IMR-90 (cell line): Measurements from ENCODE around the gene POLD4. TPM values are rescaled to one million over a fixed set of nuclear protein-coding genes. Genes with fewer than 3 reads are reported as not detected.

ENCODE experiments used
- ATAC-seq: fragments of 200-7000 bp; cut with Tn5 transposase; 2 replicates; pipeline ENCODE4 v1.9.1; 2020; ENCODE audit warnings: low read depth, mild to moderate bottlenecking, moderate library complexity
- BruUV-seq: library from RNA; stranded (reverse); fragments of 400-500 nt; replicated peaks from 2 replicates; lab custom pipeline; 2021; lab: Mats Ljungman, UMichigan
- CTCF ChIA-PET: fragments of 300-600 bp; formaldehyde crosslinking; extraction: SDS; loops from one replicate; lab custom pipeline; 2021; ENCODE audit warnings: antibody characterized with exemption; lab: Yijun Ruan, JAX
- POLR2A ChIA-PET: fragments of 300-600 bp; sonication (Branson Sonifier 250); formaldehyde crosslinking; loops from one replicate; lab custom pipeline; 2022; ENCODE audit warnings: antibody characterized with exemption; ENCODE audit not compliant: unreplicated experiment; lab: Charles Lee
- DNase-seq: peaks from one replicate; pipeline ENCODE4 v3.0.0; 2013
- H2AFZ ChIP-seq: replicated peaks from 2 replicates; pipeline ENCODE3; 2013; ENCODE audit warnings: low read length, mild to moderate bottlenecking; ENCODE audit not compliant: poor library complexity
- H2AK5ac ChIP-seq: 2 replicates; pipeline ENCODE4 v1.6.1; 2013; ENCODE audit warnings: low read depth, low read length, inconsistent platforms
- H2AK9ac ChIP-seq: replicated peaks from 2 replicates; pipeline ENCODE3; 2013; ENCODE audit warnings: mild to moderate bottlenecking, low read depth, low read length, moderate library complexity; ENCODE audit not compliant: poor library complexity
- H2BK120ac ChIP-seq: 2 replicates; pipeline ENCODE4 v1.6.1; 2013; ENCODE audit warnings: low read depth, low read length, inconsistent platforms
- H2BK15ac ChIP-seq: 3 replicates; pipeline ENCODE4 v1.6.1; 2013; ENCODE audit warnings: low read depth, low read length, inconsistent platforms
- H2BK20ac ChIP-seq: 2 replicates; pipeline ENCODE4 v1.6.1; 2013; ENCODE audit warnings: low read depth, mild to moderate bottlenecking, inconsistent platforms, low read length, moderate library complexity
- H2BK5ac ChIP-seq: 2 replicates; pipeline ENCODE4 v1.6.1; 2013; ENCODE audit warnings: mild to moderate bottlenecking, low read depth, low read length, inconsistent platforms; ENCODE audit not compliant: poor library complexity, severe bottlenecking
- H3K14ac ChIP-seq: replicated peaks from 2 replicates; pipeline ENCODE4 v1.6.1; 2013; ENCODE audit warnings: low read depth, low read length, inconsistent platforms
- H3K18ac ChIP-seq: 2 replicates; pipeline ENCODE4 v1.6.1; 2013; ENCODE audit warnings: low read depth, low read length, control low read depth
- H3K23ac ChIP-seq: 2 replicates; pipeline ENCODE4 v1.6.1; 2013; ENCODE audit warnings: low read depth, low read length, inconsistent platforms
- H3K27ac ChIP-seq: 2 replicates; pipeline ENCODE4 v1.5.1; 2013; ENCODE audit warnings: mild to moderate bottlenecking, control low read depth, low read length; ENCODE audit not compliant: insufficient read depth
- H3K27me3 ChIP-seq: 2 replicates; pipeline ENCODE4 v1.6.1; 2013; ENCODE audit warnings: low read length; ENCODE audit not compliant: control insufficient read depth, insufficient read depth
- H3K36me3 ChIP-seq: 2 replicates; pipeline ENCODE4 v1.6.1; 2013; ENCODE audit warnings: low read length, mixed read lengths; ENCODE audit not compliant: control insufficient read depth, insufficient read depth
- H3K4ac ChIP-seq: 2 replicates; pipeline ENCODE4 v1.6.1; 2013; ENCODE audit warnings: low read depth, low read length, inconsistent platforms
- H3K4me1 ChIP-seq: 2 replicates; pipeline ENCODE4 v1.6.1; 2013; ENCODE audit warnings: low read length, mixed read lengths; ENCODE audit not compliant: control insufficient read depth, insufficient read depth
- H3K4me2 ChIP-seq: 2 replicates; pipeline ENCODE4 v1.6.1; 2013; ENCODE audit warnings: low read depth, mild to moderate bottlenecking, control low read depth, low read length, moderate library complexity
- H3K4me3 ChIP-seq: 2 replicates; pipeline ENCODE4 v1.5.1; 2013; ENCODE audit warnings: low read depth, mild to moderate bottlenecking, control low read depth, low read length, moderate library complexity; ENCODE audit not compliant: insufficient read depth
- H3K56ac ChIP-seq: 2 replicates; pipeline ENCODE4 v1.6.1; 2013; ENCODE audit warnings: low read length, inconsistent platforms; ENCODE audit not compliant: insufficient read depth; ENCODE audit errors: extremely low read depth
- H3K79me1 ChIP-seq, 2 experiments: 2 replicates each; pipeline ENCODE4 v1.6.1; 2013; ENCODE audit warnings: low read length in 2 of 2, inconsistent platforms in 1 of 2, low read depth in 1 of 2
- H3K9ac ChIP-seq: 2 replicates; pipeline ENCODE4 v1.6.1; 2013; ENCODE audit warnings: low read depth, low read length, control low read depth
- H3K9me1 ChIP-seq: 2 replicates; pipeline ENCODE4 v1.6.1; 2013; ENCODE audit warnings: low read length, inconsistent platforms; ENCODE audit not compliant: insufficient read depth
- H3K9me3 ChIP-seq: 2 replicates; pipeline ENCODE4 v1.6.1; 2013; ENCODE audit warnings: low read length; ENCODE audit not compliant: control insufficient read depth, insufficient read depth
- H4K20me1 ChIP-seq: 2 replicates; pipeline ENCODE4 v1.6.1; 2013; ENCODE audit warnings: low read length, inconsistent platforms; ENCODE audit not compliant: insufficient read depth
- H4K5ac ChIP-seq: 2 replicates; pipeline ENCODE4 v1.6.1; 2013; ENCODE audit warnings: mild to moderate bottlenecking, low read depth, low read length, control low read depth
- H4K8ac ChIP-seq, 2 experiments: 2 replicates each; pipeline ENCODE4 v1.6.1; 2013; ENCODE audit warnings: low read depth in 2 of 2, low read length in 2 of 2, control low read depth in 1 of 2, inconsistent platforms in 1 of 2
- H4K91ac ChIP-seq: 2 replicates; pipeline ENCODE4 v1.6.1; 2013; ENCODE audit warnings: low read depth, low read length, inconsistent platforms; ENCODE audit not compliant: insufficient read depth
- CHD1 ChIP-seq: IDR thresholded peaks from 2 replicates; pipeline ENCODE4 v1.6.1; 2012; ENCODE audit warnings: low read depth, low read length, improper control_type of control experiment
- CTCF ChIP-seq: conservative IDR thresholded peaks from 2 replicates; pipeline ENCODE4 v1.5.1; 2012; ENCODE audit warnings: mild to moderate bottlenecking, low read depth, low read length, improper control_type of control experiment
- MAFK ChIP-seq: IDR thresholded peaks from 2 replicates; pipeline ENCODE4 v1.6.1; 2012; ENCODE audit warnings: low read depth, low read length, improper control_type of control experiment
- MAZ ChIP-seq: IDR thresholded peaks from 2 replicates; pipeline ENCODE4 v1.6.1; 2012; ENCODE audit warnings: low read depth, mild to moderate bottlenecking, low read length, improper control_type of control experiment, moderate library complexity, borderline replicate concordance
- MXI1 ChIP-seq: IDR thresholded peaks from 2 replicates; pipeline ENCODE4 v1.6.1; 2012; ENCODE audit warnings: low read depth, mild to moderate bottlenecking, low read length, moderate library complexity, borderline replicate concordance
- RAD21 ChIP-seq: IDR thresholded peaks from 2 replicates; pipeline ENCODE4 v1.6.1; 2012; ENCODE audit warnings: low read length, improper control_type of control experiment
- RCOR1 ChIP-seq: IDR thresholded peaks from 2 replicates; pipeline ENCODE4 v1.6.1; 2012; ENCODE audit warnings: mild to moderate bottlenecking, low read length, improper control_type of control experiment; ENCODE audit not compliant: insufficient replicate concordance
- RFX5 ChIP-seq: IDR thresholded peaks from 2 replicates; pipeline ENCODE4 v1.8.0; 2012; ENCODE audit warnings: low read depth, mild to moderate bottlenecking, low read length, moderate library complexity
- SMC3 ChIP-seq: fragments of 150-350 bp; IDR thresholded peaks from 2 replicates; pipeline ENCODE4 v1.6.1; 2016; ENCODE audit warnings: low read depth, mild to moderate bottlenecking, antibody characterized with exemption, low read length, moderate library complexity
- USF2 ChIP-seq: fragments of 150-350 bp; IDR thresholded peaks from 2 replicates; pipeline ENCODE4 v1.6.1; 2017; ENCODE audit warnings: mild to moderate bottlenecking, antibody characterized with exemption, low read length, low read depth
- WGBS, 2 experiments: methylation state at CpG; one replicate each; pipeline versions ENCODE4 v1.1.5 to v1.1.7; 2013; ENCODE audit warnings: missing lambda C conversion rate in 2 of 2; ENCODE audit not compliant: insufficient read length in 1 of 2; ENCODE audit errors: extremely low coverage in 2 of 2; 5-methylcytosine and 5-hydroxymethylcytosine counted together
- dilution Hi-C: fragments of 300-500 bp; cut with HindIII; formaldehyde crosslinking; loops from one replicate; pipeline ENCODE4 v1.14.3; 2018; ENCODE audit warnings: low sequenced_read_pairs; ENCODE audit not compliant: unreplicated experiment
- in situ Hi-C: fragments of 300-500 bp; cut with MboI; formaldehyde crosslinking; loops from 3 replicates; pipeline ENCODE4 v1.14.3; 2019; ENCODE audit warnings: low sequenced_read_pairs, inconsistent platforms, mixed read lengths
- intact Hi-C: fragments of 100-400 bp; cut with micrococcal nuclease; formaldehyde crosslinking; loops from 2 replicates; pipeline ENCODE4 v1.10.0; 2022
- polyA plus RNA-seq, 3 experiments: library from polyadenylated mRNA; depleted of rRNA; stranded (reverse); fragments of >200 nt; gene quantifications; 2 replicates each; pipeline ENCODE4 v1.2.3, GENCODE V29; 2012; ENCODE audit warnings: low replicate concordance in 1 of 3
- total RNA-seq: library from RNA; depleted of rRNA; stranded (reverse); fragments of >200 nt; gene quantifications from 2 replicates; pipeline ENCODE4 v1.2.3, GENCODE V29; 2012

POLD4 gene
- total and polyA plus RNA-seq, 2 of the 4 experiments (the other 2 are of a cell fraction), result 46.4 to 133 TPM

GRCh38 chr11:67371189-67371910 lies 18.0 kb upstream of the POLD4 start:
- intact Hi-C loops (loop anchor here (2.0 kb wide), 1 partner anchor 15 kb away; no protein-coding TSS in a partner anchor), dilution Hi-C loops (no loop called here), in situ Hi-C loops (no loop called here)
- Histone ChIP-seq H3K56ac (peak overlapping the region; percentile 33; the same call in 1 of the 2 replicates), H4K5ac (peak overlapping the region; percentile 16), H4K91ac (peak overlapping the region; percentile 88), H3K14ac (peak overlapping the region; percentile 89), H4K20me1 (peaks cover 52% of the 10 kb centered on the region), H2AFZ (peak overlapping the region; percentile 60), H3K36me3 (peaks cover 3% of the 10 kb centered on the region; the same call in 1 of the 2 replicates), H3K23ac (peak overlapping the region; percentile 99), H3K4ac (peak overlapping the region; percentile 92), H3K79me1 (peaks cover 5 to 56% of the 10 kb centered on the region in 2 experiments; a peak in 3 of 4 replicates), H3K4me1 (peaks cover 58% of the 10 kb centered on the region), H4K8ac (peak overlapping the region; percentile 24 to 78; a peak in 3 of 4 replicates), H2BK15ac (peak overlapping the region; percentile 36; the same call in 1 of the 3 replicates), H2BK120ac (peak overlapping the region; percentile 83), H3K27ac (peak overlapping the region; percentile 34), H3K9me1 (peaks cover 38% of the 10 kb centered on the region), H2AK9ac (peak overlapping the region; percentile 68), H3K18ac (peak overlapping the region; percentile 28), H2BK5ac (peak overlapping the region; percentile 63), H3K27me3 (no peaks in the 10 kb centered on the region), H3K9ac (peak overlapping the region; percentile 73), H2BK20ac (peak overlapping the region; percentile 57; the same call in 1 of the 2 replicates), H3K9me3 (no peaks in the 10 kb centered on the region), H3K4me3 (peak overlapping the region; percentile 52), H3K4me2 (peak overlapping the region; percentile 71), H2AK5ac (peak overlapping the region; percentile 98)
- ATAC-seq (no peak), DNase-seq (peak; percentile 52)
- 23% methylated on average over 5 of the region's 8 CpGs; no CpG with 5 or more reads in 1 of the 2 experiments for WGBS, 2 experiments
- CTCF ChIA-PET, result interaction anchor here (0.7 to 2.3 kb wide), 6 partner anchors 11 to 25 kb away, joined by 3 to 15 read pairs (median 8); partner anchors contain the start of gene POLD4
- TF ChIP-seq MAFK, result no peak
- TF ChIP-seq CHD1, result no peak; the same call in 1 of the 2 replicates
- no peak for TF ChIP-seq RCOR1
- TF ChIP-seq CTCF, result peak; percentile 58
- TF ChIP-seq RAD21, result peak; percentile 51
- TF ChIP-seq RFX5, result no peak
- peak; percentile 59 for TF ChIP-seq SMC3
- no peak for TF ChIP-seq USF2
- TF ChIP-seq MAZ, result peak; percentile 60; the same call in 1 of the 2 replicates
- 0 out of 2 replicates have a peak, but pooled peaks have one; percentile 47 for TF ChIP-seq MXI1
- POLR2A ChIA-PET, result no interaction called here
- TSS peak; percentile 6 for BruUV-seq
